PC-3 (cell line): ENCODE data around the gene GRIP2.

Experiments
- CTCF ChIP-seq: fragments of 300-600 bp; sonication (generic); conservative IDR thresholded peaks from 2 replicates; pipeline ENCODE4 v1.5.1; 2017; ENCODE audit warnings: antibody characterized with exemption, low read depth, mild to moderate bottlenecking, low read length
- EZH2 ChIP-seq: fragments of 300-600 bp; sonication (generic); IDR thresholded peaks from one replicate; pipeline ENCODE4 v1.6.1; 2017; ENCODE audit warnings: antibody characterized with exemption, mild to moderate bottlenecking, low read length; ENCODE audit not compliant: unreplicated experiment

- TF ChIP-seq CTCF (no peak), EZH2 (no peak)
These were observed 49.9 kb downstream of the GRIP2 start for GRCh38 chr3:14490255-14490654.
